Upper lobe of right lung (tissue), 1 donor: ENCODE data around the gene ISL2. TPM values are rescaled to one million over a fixed set of nuclear protein-coding genes. Genes with fewer than 3 reads are reported as not detected.

Experiments used
- ATAC-seq: fragments of 200-7000 bp; cut with Tn5 transposase; one replicate; pipeline ENCODE4 v1.9.1; 2020; ENCODE audit warnings: mild to moderate bottlenecking, moderate library complexity
- DNase-seq: peaks from one replicate; pipeline ENCODE4 v3.0.0-alpha.2; 2020
- H3K27ac ChIP-seq: fragments of 200-600 bp; one replicate; pipeline ENCODE4 v1.8.0; 2022
- H3K27me3 ChIP-seq: fragments of 200-600 bp; one replicate; pipeline ENCODE4 v1.8.0; 2022; ENCODE audit warnings: mild to moderate bottlenecking
- H3K36me3 ChIP-seq: fragments of 200-600 bp; one replicate; pipeline ENCODE4 v1.8.0; 2022
- H3K4me1 ChIP-seq: fragments of 200-600 bp; one replicate; pipeline ENCODE4 v1.8.0; 2022
- H3K4me3 ChIP-seq: fragments of 200-600 bp; one replicate; pipeline ENCODE4 v1.8.0; 2022; ENCODE audit warnings: mild to moderate bottlenecking
- H3K9me3 ChIP-seq: fragments of 200-600 bp; one replicate; pipeline ENCODE4 v1.8.0; 2022
- intact Hi-C: fragments of 100-400 bp; cut with DNase I; formaldehyde crosslinking; loops from one replicate; pipeline ENCODE4 v1.11.0; 2022
- total RNA-seq: library from RNA; stranded (reverse); fragmentation: NEBNext Ultra II Directional; extraction: Animal tissue kit (Norgen Biotek cat#: 25700); gene quantifications from one replicate; pipeline ENCODE4 v1.2.1, GENCODE V29; 2021
- TF ChIP-seq, protein P1 (sequence below): fragments of 200-600 bp; IDR thresholded peaks from one replicate; pipeline ENCODE4 v1.8.0; 2022; ENCODE audit warnings: antibody characterized with exemption
- donor health status: DM: no; HTN: yes; CAD: no; lungs with severe emphysema.

ISL2 gene
- total RNA-seq, 1 donor from 2014 or later: not detected

- H3K9me3 ChIP-seq: no peaks in the 10 kb centered on the region
- TF ChIP-seq, protein P1, sequence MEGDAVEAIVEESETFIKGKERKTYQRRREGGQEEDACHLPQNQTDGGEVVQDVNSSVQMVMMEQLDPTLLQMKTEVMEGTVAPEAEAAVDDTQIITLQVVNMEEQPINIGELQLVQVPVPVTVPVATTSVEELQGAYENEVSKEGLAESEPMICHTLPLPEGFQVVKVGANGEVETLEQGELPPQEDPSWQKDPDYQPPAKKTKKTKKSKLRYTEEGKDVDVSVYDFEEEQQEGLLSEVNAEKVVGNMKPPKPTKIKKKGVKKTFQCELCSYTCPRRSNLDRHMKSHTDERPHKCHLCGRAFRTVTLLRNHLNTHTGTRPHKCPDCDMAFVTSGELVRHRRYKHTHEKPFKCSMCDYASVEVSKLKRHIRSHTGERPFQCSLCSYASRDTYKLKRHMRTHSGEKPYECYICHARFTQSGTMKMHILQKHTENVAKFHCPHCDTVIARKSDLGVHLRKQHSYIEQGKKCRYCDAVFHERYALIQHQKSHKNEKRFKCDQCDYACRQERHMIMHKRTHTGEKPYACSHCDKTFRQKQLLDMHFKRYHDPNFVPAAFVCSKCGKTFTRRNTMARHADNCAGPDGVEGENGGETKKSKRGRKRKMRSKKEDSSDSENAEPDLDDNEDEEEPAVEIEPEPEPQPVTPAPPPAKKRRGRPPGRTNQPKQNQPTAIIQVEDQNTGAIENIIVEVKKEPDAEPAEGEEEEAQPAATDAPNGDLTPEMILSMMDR: no peak
- intact Hi-C loops: no loop called here
- peaks cover 52% of the 10 kb centered on the region for H3K4me1 ChIP-seq
- H3K36me3 ChIP-seq: no peaks in the 10 kb centered on the region
- no peak overlapping the region for H3K4me3 ChIP-seq
- peaks cover 100% of the 10 kb centered on the region for H3K27me3 ChIP-seq
- no peak overlapping the region for H3K27ac ChIP-seq
- ATAC-seq (no peak), DNase-seq (no peak)
Observed at GRCh38 chr15:76342382-76343201, 6.0 kb downstream of the ISL2 start.

GRCh38 chr15:76343313-76343996, 6.9 kb downstream of the ISL2 start:
- TF ChIP-seq, protein P1: no peak
- H3K4me3 ChIP-seq: no peak overlapping the region
- no peak for ATAC-seq

DNA sequence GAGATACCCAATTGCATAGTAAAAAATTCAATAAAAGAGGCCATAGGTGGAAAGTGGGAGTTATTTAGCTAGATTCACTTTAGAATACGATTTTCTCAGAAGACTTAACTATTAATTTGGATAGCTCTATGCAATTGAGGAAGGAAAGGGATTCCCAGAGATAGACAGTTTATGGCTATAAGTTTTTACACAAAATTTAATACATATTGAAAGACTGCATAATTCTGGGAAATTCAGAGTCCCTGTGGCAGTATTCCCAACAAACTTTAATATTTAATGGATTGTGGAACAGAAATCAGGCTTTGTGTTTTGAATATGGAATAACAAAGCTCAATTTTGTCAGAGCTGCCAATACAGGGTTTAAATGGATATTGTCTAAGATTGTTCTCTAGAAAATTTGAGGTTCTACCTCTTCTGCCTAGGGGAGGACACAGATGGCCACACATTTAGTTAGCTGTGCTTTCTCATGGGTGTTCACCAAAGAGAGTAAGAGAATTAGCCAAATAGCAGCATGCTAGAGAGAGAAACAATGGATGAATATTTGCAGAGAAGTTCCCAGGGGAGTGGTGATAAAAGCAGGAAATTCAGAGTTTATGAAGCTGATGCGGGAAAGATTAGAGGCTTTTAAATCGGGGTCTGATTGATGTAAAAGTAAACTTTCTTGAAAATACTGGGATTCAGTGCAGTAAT, 8.5 kb downstream of the ISL2 start:
- H3K27me3 ChIP-seq: peaks cover 85% of the 10 kb centered on the region
- TF ChIP-seq, protein P1: no peak
- H3K4me1 ChIP-seq: peaks cover 46% of the 10 kb centered on the region
- H3K36me3 ChIP-seq: no peaks in the 10 kb centered on the region
- ATAC-seq (no peak), DNase-seq (no peak)
- intact Hi-C loops: no loop called here
- H3K4me3 ChIP-seq: no peak overlapping the region
- H3K27ac ChIP-seq: no peak overlapping the region
- H3K9me3 ChIP-seq: no peaks in the 10 kb centered on the region

More at GRCh38 chr15:76343313-76343996, 6.9 kb downstream of the ISL2 start:
- H3K9me3 ChIP-seq: no peaks in the 10 kb centered on the region
- H3K4me1 ChIP-seq: peaks cover 51% of the 10 kb centered on the region
- peaks cover 98% of the 10 kb centered on the region for H3K27me3 ChIP-seq
- no peak overlapping the region for H3K27ac ChIP-seq
- DNase-seq: no peak
- intact Hi-C loops: no loop called here
- H3K36me3 ChIP-seq: no peaks in the 10 kb centered on the region

GRCh38 chr15:76345583-76345879, 9.0 kb downstream of the ISL2 start:
- H3K27me3 ChIP-seq: peaks cover 80% of the 10 kb centered on the region
- H3K4me3 ChIP-seq: no peak overlapping the region
- ATAC-seq (no peak), DNase-seq (no peak)
- H3K4me1 ChIP-seq: peaks cover 41% of the 10 kb centered on the region
- H3K27ac ChIP-seq: no peak overlapping the region
- H3K9me3 ChIP-seq: no peaks in the 10 kb centered on the region
- intact Hi-C loops: no loop called here
- no peaks in the 10 kb centered on the region for H3K36me3 ChIP-seq
- TF ChIP-seq, protein P1: no peak

GRCh38 chr15:76345880-76346668, 9.5 kb downstream of the ISL2 start:
- Histone ChIP-seq H3K27me3 (peaks cover 75% of the 10 kb centered on the region), H3K4me1 (peaks cover 36% of the 10 kb centered on the region), H3K4me3 (peak overlapping the region; percentile 45), H3K36me3 (no peaks in the 10 kb centered on the region), H3K27ac (no peak overlapping the region), H3K9me3 (no peaks in the 10 kb centered on the region)
- DNase-seq (peak; percentile 77), ATAC-seq (peak; percentile 77)
- intact Hi-C loops: no loop called here
- TF ChIP-seq, protein P1: no peak
